ENCODE measurements around the gene SEZ6L. TPM values are rescaled to one million over a fixed set of nuclear protein-coding genes. Genes with fewer than 3 reads are reported as not detected.

The SEZ6L gene
- total RNA-seq, 2 experiments from 2014 or later, result not detected

DNA sequence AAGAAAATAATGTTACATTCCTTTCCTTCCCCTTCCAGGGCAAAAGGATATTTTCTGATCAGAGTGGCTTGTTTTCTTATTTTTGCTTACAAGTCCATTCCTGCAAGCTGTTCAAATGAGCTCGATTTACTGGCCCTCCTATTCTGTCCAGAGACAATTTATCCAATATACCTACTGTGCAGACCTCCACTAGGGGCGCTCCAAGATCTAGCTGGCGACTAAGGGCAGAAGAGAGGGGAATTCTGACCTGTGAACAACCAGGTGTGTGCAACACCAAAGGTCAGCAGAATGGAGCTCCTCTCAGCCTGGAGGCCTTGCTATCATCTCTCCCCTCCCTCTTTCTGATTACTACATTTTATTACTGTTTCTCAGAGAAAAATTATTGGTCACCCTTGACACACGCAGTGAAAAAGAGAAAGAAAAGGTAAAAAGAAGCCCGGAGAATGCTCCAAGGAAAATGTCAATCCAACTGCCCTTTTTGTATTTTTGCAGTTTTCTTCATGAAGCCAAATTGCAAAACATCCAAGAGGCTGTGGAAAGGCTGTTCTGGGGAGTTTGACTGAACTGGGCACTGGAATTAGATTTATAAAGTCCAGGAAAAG, 3.2 kb downstream of the SEZ6L start:
- ChIA-PET CTCF (interaction anchor here (0.6 to 1.2 kb wide), 3 partner anchors 11 to 536 kb away, joined by 3 to 4 read pairs (median 3); no protein-coding TSS in a partner anchor), POLR2A (no interaction called here)

DNA sequence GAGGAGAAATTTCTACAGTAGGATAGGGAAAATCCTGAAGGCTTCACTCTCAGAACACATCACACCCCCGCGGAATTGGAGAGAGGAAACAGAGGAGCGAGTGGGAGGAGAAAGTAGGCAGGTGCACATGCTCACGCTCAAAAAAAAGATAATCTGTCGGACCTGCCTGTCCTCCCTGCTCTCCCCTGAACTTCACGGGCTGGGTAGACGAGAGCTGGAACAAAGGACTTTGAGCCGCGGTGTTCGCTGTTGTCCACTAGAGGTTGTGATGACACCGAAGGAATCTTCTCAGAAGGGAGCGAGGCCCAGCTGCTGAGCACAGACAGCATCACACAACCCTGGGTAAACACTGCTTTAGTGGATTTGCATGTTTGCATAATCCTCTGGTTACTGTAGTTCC, 5.0 kb downstream of the SEZ6L start:
- POLR2A ChIA-PET, result no interaction called here
- CTCF ChIA-PET, result no interaction called here

DNA sequence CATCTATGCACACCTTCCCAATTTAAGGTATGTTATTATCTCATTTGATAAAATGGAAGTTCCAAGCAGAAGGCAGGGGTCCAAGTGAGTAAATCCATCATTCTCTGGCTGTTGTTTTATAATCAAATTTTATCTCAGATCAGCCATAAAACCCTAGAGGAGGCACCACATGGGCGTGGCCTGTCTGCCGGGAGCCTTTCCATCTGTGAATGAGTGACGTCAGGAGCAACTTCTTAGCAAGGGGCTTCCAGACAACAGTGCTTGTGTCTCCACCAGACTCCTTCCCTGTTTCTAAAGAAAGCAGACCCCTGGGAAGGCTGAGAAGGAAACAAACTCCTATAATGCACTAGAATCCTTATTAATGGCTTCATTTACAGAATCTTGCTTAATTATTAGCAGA, 13.5 kb downstream of the SEZ6L start:
- POLR2A ChIA-PET, result no interaction called here
- CTCF ChIA-PET, result interaction anchor here (1.1 kb wide), 1 partner anchor 10 kb away, joined by 3 read pairs; no protein-coding TSS in a partner anchor

DNA sequence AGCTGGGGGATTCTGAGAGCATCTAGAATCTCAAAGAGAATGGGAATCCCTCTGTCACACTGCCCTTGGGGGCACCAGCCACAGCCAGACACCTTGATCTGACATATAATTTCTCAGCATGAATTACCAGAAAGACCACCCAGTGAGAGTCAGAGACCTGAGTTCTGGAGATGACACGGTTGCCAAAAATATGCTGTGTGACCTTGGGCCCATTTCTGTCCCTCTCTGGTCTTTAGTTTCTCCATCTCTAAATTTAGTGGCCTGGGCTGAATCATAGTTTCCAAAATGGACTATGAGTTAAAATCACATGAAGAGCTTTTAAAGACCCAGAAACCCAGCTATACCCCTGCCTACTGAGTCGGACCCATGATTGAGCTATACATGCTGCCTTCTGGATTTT, 15.9 kb downstream of the SEZ6L start:
- CTCF ChIA-PET, result no interaction called here
- POLR2A ChIA-PET, result no interaction called here

DNA sequence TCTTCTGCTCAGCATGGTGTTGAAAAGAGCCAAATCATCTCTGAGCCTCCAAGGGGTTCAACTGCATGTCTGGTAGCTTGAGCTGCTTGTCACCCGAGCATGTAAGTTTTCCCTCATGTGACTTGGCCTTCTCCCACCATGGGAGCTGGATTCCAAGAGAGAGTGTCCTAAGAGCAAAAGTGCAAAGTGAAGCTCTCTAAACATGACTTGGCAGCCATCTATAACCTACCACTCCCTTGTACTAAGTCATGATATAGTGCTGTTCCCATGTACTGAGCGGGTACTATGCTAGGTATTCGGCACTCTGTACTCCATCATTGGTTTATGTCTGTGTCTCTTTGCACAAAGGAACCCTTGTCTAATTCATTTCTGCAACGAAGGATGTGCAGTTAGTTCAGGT, 19.1 kb downstream of the SEZ6L start:
- ChIA-PET POLR2A (no interaction called here), CTCF (no interaction called here)

DNA sequence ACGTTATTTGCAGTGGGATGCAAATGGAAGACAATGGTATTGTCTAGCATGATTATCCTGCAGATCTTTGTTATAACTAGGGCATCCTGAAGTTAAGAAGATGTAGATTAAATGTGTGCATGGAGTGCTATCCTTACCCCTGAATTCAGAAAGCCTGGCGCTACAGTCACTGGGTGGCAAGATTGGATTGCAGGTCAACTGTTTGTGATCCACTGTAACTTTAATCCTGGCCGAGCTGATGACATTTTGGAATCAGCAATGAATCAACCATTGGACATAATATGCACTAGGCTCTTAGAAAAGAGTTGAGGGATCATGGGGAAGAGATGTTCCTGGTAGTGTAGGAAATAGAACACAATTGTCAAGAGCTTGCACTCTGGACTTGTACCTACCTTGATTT, 25.1 kb downstream of the SEZ6L start:
- CTCF ChIA-PET, result no interaction called here
- POLR2A ChIA-PET, result no interaction called here

DNA sequence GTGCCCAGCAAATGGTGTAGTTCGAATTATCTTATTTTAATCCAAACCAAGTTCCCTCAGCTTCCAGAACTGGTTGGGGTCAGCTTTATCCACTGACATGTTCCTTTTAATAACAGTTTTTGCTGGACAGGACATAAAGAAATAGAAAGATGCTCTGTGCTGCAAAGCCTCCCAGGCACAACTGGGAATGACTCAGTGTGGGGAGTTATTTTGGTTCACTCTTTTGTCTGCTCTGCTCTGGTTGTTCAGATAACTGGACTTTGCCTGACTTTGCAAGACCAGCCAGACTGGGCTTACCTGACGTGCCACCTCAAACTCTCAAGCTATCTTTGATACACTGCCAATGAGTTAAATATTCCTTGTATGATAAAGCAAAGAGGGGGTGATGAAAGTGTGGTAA, 25.6 kb downstream of the SEZ6L start:
- ChIA-PET POLR2A (no interaction called here), CTCF (no interaction called here)

DNA sequence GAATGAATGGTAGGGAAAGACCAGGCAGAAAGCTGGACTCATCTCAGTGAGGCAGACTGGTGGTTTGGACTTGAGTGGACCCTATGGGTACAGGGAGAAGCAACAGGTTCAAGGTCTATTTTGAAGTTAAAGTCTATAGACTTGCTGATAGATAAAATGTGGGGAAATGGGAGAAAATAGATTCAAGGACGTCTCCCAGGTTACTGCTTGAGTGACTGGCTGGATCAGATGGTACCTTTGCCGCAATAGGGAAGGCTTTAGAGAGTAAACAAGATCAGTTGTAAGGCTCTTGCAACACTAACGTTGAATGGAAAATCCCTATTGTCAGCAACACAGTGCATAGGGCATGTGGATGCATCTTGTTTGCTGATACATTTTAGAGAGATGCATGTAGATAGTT, 27.4 kb downstream of the SEZ6L start:
- CTCF ChIA-PET, result no interaction called here
- POLR2A ChIA-PET, result no interaction called here

DNA sequence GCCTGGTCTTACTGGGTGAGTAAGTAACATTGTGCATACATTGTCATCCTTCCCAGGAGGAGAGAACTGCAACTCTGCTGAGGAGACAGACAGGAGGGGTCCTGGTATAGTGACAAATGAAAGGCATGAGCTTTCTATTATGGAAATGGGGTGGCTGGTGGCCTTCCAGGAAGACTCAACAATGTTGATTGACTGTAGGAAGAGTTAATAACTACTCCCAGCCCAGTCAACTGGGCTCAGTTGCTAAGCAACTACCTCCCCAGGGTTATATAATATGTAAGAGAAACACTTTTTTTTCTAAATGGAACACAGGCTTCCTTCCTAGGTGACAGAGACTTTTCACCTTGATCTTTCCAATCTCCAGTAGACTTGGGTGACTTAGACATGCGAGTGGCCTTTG, 28.2 kb downstream of the SEZ6L start:
- ChIA-PET CTCF (no interaction called here), POLR2A (no interaction called here)

DNA sequence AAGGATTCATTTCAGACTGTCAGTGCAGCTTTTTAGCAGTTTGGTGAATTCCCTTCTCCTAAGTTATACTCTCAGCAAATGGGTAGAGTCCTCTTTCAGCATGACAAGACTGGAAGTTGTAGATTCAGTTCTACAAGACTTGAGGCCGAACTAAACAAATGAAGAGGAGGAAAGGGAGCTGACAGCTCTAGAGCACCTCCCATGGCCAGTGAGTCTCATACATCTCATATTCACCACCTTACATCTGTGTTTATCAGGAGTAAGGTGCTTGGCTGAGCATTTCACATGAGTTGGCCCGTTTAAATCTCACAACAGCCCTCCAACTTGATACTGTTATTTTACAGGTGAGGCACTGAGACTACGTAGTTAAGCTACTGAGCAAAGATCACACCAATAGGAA, 30.4 kb downstream of the SEZ6L start:
- CTCF ChIA-PET, result no interaction called here

DNA sequence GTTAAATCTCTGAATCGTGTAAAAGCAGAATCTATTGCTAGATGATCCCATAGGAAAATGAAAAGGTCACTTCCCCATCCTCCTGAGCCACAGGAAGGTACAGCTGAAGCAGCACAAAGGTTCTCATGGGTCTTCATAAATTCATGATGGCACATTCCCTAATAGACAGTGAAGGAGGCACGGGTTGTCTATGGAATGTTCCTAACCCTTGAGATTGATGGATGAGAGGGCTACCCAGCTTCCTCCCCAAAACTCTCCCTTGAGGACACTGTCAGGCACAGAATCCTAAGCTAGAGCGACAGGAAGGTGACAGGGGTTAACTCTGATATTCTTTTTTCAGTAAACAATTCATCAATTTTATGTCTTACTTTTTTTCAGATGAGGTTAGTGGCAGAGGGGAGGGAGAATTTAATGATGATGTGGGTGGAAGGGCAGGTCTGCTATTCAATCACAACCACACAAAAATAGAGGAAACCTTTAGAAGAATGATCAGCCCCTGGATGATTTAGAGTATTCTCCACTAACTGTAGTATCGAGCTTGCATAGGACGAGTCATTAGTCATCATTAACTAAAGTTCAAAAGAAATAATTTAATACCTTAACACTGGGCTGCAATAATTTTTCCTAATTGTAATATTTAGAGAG, 33.1 kb downstream of the SEZ6L start:
- POLR2A ChIA-PET, result no interaction called here
- CTCF ChIA-PET, result interaction anchor here (0.6 kb wide), 1 partner anchor 11 kb away, joined by 5 read pairs; no protein-coding TSS in a partner anchor

More for the DNA sequence above, 30.4 kb downstream of the SEZ6L start:
- POLR2A ChIA-PET, result no interaction called here

DNA sequence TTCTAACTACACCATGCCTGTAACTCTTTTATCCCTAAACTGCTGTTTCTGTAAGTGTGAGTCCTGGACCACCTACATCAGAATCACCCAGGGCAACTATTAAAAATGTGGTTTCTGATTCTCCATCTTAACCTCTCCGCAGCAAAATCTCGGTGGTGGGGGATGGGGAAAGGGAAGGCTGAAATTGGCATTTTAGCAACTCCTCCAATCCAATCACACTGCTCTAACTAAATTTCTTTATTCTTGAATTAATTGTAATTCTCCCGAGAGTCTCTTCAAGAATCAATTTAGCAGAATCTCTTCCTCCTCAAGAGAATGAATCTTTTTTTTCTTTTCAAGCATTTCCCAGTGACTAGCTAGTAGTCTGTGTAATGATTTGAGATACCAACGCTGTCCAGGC, 36.2 kb downstream of the SEZ6L start:
- ChIA-PET POLR2A (no interaction called here), CTCF (no interaction called here)

DNA sequence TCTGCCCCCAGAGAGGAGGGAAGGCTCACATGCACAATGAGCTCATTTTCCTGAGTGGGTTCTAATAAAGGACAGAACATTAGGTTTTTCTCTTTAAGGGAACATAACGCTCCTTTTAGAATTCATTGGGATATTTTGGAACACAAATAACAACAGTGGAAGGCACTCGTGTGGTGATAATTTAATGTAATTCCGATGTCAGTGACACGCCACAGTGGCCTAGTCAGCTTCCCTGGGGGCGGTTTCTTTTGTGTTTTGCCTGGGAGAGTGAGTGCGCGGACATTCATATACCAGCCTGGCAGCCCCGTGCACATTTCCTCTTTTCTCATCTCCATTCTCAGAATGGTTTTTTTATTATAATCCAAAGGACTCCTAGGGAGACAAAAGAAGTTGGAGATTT, 41.1 kb downstream of the SEZ6L start:
- CTCF ChIA-PET, result no interaction called here
- POLR2A ChIA-PET, result no interaction called here

DNA sequence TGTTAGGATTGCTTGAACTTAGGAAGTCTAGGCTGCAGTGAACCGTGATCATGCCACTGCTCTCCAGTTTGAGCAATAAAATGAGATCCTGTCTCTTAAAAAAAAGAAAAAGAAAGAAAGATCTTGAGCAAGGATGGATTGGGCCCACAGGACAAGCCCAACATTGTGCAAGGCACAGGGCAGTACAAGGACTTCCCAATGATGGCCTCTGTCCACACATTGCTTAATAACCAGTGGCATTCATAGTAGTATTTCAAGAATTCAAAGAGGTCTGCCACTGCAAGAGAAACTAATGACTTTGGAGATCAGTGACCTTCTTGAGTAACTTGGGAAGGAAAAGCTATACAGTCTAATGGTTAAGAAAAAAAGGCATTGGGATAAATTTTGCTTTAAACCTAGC, 44.6 kb downstream of the SEZ6L start:
- ChIA-PET POLR2A (no interaction called here), CTCF (no interaction called here)

DNA sequence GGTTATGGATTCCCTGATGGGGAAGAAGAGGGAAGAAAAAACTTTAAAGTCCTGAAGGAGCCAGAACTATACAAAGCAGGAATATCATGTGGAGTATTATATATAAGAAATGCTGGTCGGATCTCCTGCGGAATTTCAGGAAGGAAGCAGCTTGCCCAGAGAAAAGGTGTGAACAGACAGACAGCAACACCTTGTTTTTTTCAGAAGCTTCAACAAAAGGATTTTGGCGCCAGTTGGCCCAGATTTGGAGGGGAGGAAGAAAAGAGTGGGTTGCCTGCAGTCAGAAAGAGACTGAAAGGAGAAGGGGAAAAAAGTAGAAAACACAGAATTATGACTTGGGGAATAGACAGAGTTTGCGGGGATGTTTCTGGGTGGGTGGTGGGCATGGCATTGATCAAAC, 45.2 kb downstream of the SEZ6L start:
- ChIA-PET CTCF (no interaction called here), POLR2A (no interaction called here)

DNA sequence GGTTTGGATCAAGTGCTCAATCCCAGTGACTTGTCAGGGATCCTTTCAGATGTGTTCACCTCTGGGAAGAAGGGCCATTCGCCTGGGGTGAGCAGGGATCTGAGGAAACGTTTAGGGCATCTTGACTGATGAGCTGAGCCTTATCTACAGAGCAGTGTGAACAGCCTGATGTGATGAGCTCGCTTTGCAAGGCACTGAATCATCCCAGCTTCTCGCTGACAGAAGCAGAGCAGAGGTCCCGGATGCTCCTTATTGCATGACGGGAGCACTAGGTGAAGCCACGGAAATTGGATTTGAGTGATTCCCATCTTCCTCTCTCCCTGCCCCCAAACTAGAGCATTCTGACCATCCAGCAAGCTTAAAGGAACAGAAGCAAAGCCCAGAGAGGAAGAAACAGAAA, 46.5 kb downstream of the SEZ6L start:
- ChIA-PET POLR2A (no interaction called here), CTCF (no interaction called here)

DNA sequence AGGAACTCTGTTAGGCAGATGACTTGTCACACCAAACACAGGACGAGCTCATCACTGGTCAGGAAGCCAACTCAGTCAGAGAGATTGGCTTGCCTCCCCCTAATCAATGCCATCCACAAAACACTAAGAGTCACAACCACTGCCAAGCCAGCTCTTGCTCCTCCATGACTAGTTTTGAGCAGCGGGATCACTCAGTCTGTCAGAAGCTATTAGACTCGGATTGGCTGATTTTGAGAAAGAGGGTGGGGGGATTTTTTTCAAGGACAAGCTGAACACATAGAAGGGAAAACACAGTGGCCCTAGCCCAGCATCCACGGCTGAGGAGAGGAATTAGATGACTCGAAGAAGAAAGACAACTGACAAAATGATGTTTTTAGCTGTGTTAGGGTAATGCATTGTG, 55.9 kb downstream of the SEZ6L start:
- POLR2A ChIA-PET, result no interaction called here
- CTCF ChIA-PET, result interaction anchor here (0.7 kb wide), 1 partner anchor 380 kb away, joined by 3 read pairs; no protein-coding TSS in a partner anchor

DNA sequence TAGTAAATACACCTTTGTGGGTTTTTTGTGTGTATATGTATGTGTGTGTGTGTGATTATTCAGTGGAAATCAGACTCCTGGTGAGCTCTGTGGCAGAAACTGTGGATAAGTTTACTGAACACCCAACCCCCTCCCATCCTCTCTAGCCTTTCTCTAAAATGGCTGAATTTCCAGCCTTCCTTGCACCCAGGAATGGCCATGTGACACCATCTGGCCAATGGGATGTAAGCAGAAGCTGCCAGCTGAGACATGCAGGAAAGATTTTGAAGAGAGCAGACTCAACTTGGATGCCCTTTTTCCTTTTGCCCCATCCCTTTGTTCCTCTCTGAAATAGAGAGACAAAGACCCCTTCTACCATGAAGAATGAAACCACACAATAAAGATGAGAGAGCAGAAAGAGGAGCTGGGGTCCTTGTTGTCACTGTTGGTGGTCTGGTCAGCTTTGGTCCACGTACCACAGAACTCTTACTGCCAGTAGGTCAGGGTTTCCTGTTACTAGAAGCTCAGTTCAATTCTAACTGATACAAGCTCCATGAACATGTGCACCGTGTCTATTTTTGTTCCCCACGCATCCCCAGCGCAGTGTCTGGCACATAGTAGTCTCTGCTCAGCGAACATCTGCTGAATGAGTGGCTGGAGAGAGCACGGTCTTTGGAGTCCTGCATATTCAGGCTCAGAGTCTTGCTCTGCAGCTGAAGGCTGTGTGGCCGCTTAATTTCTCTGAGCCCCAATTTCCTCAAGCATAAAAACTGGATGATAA, 57.5 kb downstream of the SEZ6L start:
- POLR2A ChIA-PET, result no interaction called here
- CTCF ChIA-PET, result no interaction called here

DNA sequence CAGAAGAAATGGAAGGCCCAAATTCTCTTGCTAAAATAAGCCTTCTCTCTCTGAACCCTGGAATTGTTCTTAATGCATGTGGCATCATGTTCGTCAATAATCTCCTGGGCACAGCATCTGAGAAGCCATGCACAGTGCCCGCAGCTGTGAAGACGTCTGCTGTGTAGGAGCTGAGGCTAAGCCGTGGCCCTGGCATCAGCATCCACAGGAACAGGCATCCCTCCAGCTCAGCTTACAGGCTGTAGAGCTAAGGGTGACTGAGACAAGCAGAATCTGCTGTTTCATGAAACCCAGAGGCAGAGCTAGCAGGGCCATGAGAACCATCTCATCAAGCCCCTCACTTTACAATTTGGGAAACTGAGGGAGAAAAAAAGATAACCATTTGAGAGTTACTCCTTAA, 60.6 kb downstream of the SEZ6L start:
- ChIA-PET CTCF (no interaction called here), POLR2A (no interaction called here)

DNA sequence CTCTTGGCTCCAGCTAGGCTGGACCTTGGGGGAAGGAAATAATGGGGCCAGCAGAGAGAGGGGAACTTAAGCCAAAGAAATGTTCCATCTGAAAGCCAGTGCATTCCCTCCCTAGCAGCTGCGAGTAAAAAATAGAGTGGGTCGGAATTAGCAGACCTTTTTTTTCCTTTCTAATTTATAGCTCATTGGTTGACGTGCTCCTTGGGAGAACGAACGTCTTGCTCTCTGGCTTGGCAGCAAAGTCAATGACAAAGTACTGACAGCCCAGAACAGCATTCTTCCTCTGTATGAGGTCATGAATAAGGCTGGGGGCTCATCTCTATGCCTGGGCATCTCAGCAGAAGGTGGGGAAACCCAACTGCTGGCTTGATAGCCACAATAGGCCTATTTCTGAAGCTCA, 65.0 kb downstream of the SEZ6L start:
- POLR2A ChIA-PET, result no interaction called here
- CTCF ChIA-PET, result no interaction called here

DNA sequence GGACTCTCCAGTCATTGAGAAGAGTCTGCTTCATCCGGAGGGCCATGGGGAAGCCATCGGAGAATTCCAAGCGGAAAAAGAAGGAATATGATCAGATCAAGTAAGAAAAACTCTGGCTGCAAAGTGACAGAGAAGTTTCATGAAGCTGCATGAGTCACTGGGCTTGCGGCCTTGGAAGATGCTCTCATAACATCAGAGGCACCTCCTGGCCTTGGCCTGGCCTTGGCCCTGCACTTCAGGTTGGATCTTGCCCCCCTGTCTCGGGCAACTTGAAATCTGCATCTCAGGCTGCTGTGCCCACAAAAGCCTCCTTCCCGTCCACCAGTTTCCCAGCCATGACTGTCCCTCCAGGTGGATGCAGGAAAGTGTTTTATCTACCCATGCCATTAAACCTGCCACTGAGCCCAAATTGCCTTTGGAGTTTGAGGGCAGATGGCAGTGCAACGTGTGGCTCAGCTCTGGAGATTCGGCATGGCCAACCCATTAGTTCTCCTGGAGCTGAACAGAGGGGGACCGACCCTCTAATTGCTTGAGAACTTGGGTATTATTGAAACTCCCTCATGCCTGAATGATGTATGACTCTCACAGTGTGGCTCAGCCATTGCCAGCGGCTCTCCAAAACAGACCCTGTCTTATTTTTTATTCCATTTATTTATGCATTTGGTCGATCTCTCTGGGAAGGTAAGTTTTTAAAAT, 66.7 kb downstream of the SEZ6L start:
- ChIA-PET POLR2A (no interaction called here), CTCF (no interaction called here)

All from activated CD8-positive, alpha-beta memory T cell treated with anti-CD3 and anti-CD28 coated beads for 36 hours (primary cell).